ENCODE data around the gene RAD23B.

DNA sequence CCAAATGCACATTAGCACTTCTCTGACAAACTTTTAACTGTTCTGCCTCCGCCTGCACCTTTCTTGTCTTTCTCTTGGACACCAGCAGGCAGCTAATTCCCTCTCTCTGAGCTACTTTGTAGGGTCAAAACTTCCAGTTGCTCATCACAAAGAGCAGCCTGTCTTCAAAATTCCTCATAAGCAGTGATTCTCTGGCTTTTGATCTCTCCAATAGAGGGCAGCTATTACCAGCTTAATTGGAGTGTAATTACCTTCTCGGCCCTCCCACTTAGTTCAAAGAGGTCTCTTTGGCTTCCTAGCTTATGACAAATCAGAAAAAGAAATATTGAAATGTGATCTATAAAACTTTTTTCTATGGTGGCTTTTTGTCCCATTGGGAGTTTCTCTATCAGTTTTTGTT lies 43.6 kb upstream of the RAD23B start:
- TF ChIP-seq EZH2 (conservative IDR thresholded peaks at IDR 0.05; ENCODE audit: low read depth, low read length) (no peak), TP53 (CRISPR knock-in tag; conservative IDR thresholded peaks at IDR 0.05) (no peak), ELF1 (CRISPR knock-in tag; IDR thresholded peaks at IDR 0.05) (no peak), MEF2D (CRISPR knock-in tag; IDR thresholded peaks at IDR 0.05) (no peak), POLR2AphosphoS5 (IDR thresholded peaks at IDR 0.05; ENCODE audit: low read depth, low read length) (no peak), ZNF749 (CRISPR knock-in tag; IDR thresholded peaks at IDR 0.05; ENCODE audit: borderline replicate concordance) (no peak)
- TF ChIP-seq, protein P1, sequence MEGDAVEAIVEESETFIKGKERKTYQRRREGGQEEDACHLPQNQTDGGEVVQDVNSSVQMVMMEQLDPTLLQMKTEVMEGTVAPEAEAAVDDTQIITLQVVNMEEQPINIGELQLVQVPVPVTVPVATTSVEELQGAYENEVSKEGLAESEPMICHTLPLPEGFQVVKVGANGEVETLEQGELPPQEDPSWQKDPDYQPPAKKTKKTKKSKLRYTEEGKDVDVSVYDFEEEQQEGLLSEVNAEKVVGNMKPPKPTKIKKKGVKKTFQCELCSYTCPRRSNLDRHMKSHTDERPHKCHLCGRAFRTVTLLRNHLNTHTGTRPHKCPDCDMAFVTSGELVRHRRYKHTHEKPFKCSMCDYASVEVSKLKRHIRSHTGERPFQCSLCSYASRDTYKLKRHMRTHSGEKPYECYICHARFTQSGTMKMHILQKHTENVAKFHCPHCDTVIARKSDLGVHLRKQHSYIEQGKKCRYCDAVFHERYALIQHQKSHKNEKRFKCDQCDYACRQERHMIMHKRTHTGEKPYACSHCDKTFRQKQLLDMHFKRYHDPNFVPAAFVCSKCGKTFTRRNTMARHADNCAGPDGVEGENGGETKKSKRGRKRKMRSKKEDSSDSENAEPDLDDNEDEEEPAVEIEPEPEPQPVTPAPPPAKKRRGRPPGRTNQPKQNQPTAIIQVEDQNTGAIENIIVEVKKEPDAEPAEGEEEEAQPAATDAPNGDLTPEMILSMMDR (CRISPR knock-in tag; IDR thresholded peaks at IDR 0.05), result peak; percentile 45

Measured in HepG2 (cell line).